Right kidney (tissue), 9 donors: ENCODE measurements around the gene UROS.

Experiments
- DNase-seq: peaks from one replicate; pipeline ENCODE4 v3.0.0-alpha.2; 2016
- long read RNA-seq, 8 donors: transcript quantifications; one replicate each; lab custom pipeline, GENCODE V29; 2026

UROS gene
- long read RNA-seq, donor 1, transcript UROS-204 (10 exons, 1,342 nt): major isoform, 17 of 168 reads
- long read RNA-seq, donor 1, partial matches to known transcripts: 120 of 168 reads
- long read RNA-seq, donor 1, other reads (novel, unspliced or antisense): 29 of 168 reads
- long read RNA-seq, donor 2, transcript UROS-204 (10 exons, 1,342 nt): major isoform, 5 of 9 reads
- long read RNA-seq, donor 2, partial matches to known transcripts: 0 of 9 reads
- long read RNA-seq, donor 2, other reads (novel, unspliced or antisense): 0 of 9 reads
- long read RNA-seq, donor 3, transcript UROS-204 (10 exons, 1,342 nt): major isoform, 6 of 8 reads
- long read RNA-seq, donor 3, partial matches to known transcripts: 0 of 8 reads
- long read RNA-seq, donor 3, other reads (novel, unspliced or antisense): 0 of 8 reads
- long read RNA-seq, donor 4, transcript UROS-204 (10 exons, 1,342 nt): major isoform, 13 of 15 reads
- long read RNA-seq, donor 4, partial matches to known transcripts: 0 of 15 reads
- long read RNA-seq, donor 4, other reads (novel, unspliced or antisense): 0 of 15 reads
- long read RNA-seq, donor 5, transcript UROS-204 (10 exons, 1,342 nt): major isoform, 14 of 18 reads
- long read RNA-seq, donor 5, partial matches to known transcripts: 0 of 18 reads
- long read RNA-seq, donor 5, other reads (novel, unspliced or antisense): 0 of 18 reads
- long read RNA-seq, donor 6, transcript UROS-204 (10 exons, 1,342 nt): major isoform, 11 of 12 reads
- long read RNA-seq, donor 6, partial matches to known transcripts: 0 of 12 reads
- long read RNA-seq, donor 6, other reads (novel, unspliced or antisense): 0 of 12 reads
- long read RNA-seq, donor 7, transcript UROS-209 (2 exons, 777 nt): minor isoform, 6 of 261 reads
- long read RNA-seq, donor 7, transcript UROS-204 (10 exons, 1,342 nt): major isoform, 15 of 261 reads
- long read RNA-seq, donor 7, partial matches to known transcripts: 171 of 261 reads
- long read RNA-seq, donor 7, other reads (novel, unspliced or antisense): 65 of 261 reads
- long read RNA-seq, donor 8, transcript UROS-204 (10 exons, 1,342 nt): major isoform, 13 of 158 reads
- long read RNA-seq, donor 8, partial matches to known transcripts: 95 of 158 reads
- long read RNA-seq, donor 8, other reads (novel, unspliced or antisense): 47 of 158 reads

GRCh38 chr10:125822878-125823662 lies at the start of gene UROS, which contains the start of gene BCCIP:
Gene UROS (minus strand): TSS chr10:125823258. CDS start chr10:125816499, 6,759 bp downstream.
Gene BCCIP (plus strand): TSS chr10:125823546. CDS start chr10:125823558, 12 bp downstream.
- peak; percentile 99 for DNase-seq

- DNase-seq: no peak
These were observed 48.3 kb upstream of the UROS start for GRCh38 chr10:125871338-125871737.

GRCh38 chr10:125868372-125868975 lies 45.4 kb upstream of the UROS start:
- no peak for DNase-seq

- no peak for DNase-seq
These were observed 43.5 kb upstream of the UROS start for GRCh38 chr10:125866421-125867029.

DNA sequence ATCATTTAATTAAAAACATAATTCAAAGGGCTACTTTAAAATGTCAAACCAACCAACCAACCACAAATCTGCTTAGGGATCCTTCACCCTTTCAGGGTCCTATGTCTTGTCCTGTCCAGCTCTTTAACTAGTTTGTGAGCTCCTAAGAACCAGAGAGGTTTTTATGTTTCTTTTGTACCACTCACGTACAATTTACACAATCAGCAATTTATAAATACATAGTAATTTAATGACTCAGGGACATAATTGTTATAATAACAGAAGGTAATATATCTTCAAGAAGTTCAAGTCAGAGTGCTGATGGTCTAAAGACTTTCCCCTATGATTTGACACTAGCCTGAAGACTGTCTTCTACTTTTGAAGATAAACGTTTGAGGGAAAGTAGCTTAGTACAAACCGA lies 42.1 kb upstream of the UROS start:
- no peak for DNase-seq

DNA sequence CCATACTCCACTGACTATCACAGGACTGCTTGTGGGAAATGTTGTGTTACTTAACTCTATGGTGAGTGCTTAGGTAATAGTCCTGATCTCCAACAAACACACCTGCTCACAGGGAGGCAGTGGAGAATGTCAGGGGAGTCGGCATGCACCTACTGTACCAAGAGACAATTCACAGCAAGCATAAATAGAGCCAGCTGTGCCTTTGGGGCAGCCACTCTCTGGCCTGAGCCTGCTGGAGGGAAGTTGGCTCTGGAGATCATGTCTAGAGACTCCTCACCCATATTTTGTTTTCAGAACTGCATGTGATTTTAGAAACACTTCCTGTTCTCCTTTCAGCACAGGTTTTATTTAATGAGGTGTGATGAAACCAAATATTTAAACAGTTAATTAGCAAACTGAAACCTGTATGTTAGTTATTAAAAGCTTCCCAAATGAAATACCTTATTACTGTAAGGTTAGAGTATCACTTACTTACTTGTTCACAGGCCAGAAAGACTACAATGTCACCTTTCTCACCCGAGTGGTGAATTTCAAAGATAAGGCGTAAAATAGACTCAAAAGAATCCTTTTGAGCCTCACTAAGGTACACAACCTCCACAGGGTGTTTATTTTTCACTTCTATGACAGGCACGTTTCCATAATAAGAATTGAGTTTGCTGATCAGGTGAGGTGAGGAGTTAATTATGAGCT lies 36.2 kb upstream of the UROS start:
- DNase-seq: no peak

DNA sequence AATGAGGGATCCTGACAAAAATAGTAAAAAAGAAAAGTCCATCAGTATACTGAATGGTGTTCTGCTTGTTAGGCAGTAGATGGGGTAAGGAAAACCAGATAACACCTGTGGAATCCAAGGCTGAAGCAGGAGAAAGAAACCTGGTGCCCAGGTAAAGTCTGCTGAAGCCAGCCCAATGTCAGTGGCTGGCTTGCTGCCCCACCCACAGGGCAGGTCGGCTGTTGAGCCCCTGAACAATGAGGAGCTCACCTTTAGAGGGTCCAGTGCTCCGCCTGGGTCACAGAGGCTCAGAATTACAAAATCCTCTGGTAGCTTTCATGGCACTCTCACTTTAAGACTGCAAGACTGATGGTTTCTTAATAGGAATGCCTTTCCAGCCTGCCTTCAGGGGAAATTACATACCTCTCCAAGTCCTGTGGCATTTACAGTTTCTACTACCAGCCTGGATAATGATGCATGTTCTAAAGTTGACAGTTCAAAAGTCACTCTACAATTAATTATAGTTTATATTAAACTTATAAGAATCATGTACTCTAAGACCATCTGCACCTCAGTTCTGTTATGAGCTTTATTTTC lies 34.2 kb upstream of the UROS start:
- no peak for DNase-seq

GRCh38 chr10:125852487-125852886 lies 29.4 kb upstream of the UROS start:
- DNase-seq: no peak

DNA sequence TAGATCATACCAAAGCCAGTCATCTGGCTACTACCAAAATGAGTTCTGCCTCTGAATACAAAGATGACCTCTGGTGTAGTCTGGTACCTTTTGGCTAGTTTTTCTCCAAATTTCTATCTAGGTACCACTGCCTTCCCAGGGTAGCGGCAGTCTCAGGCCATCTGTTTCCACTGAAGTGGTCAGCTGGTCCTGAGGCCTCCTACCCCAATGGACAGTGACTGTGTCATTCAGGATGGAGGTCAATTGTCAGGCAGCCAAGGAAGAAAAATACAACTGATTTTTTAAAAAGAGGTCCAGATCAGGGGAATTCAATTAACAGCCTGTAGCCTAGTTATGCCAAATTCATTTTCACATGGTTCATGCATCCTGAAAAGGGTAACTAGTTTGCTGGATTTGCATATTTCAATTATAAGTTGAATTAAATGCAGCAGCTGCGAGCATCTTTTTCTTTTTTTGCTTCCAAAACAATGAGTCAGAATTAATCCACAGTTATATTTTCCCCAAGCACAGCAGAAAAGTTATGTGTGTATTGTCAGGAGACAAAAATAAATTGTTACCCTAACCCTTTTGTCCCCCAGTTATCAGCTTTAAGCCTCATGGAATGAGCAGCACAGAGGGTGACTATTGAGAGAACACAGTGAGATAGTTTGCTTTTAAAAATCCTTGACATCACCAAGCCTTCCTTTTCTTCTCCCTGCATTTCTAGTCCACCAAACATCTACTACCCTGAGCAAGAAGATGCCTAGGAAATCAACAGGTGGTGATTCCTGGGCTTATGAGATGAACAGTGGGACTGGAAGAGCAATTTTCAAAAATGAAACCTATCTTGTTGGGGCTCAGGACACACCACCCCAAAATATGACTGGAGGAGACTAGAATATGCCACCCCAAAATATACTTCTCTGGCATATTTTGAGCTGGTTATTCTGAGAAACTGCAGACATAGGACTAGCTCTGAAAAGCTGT lies 28.0 kb upstream of the UROS start:
- DNase-seq: no peak

DNA sequence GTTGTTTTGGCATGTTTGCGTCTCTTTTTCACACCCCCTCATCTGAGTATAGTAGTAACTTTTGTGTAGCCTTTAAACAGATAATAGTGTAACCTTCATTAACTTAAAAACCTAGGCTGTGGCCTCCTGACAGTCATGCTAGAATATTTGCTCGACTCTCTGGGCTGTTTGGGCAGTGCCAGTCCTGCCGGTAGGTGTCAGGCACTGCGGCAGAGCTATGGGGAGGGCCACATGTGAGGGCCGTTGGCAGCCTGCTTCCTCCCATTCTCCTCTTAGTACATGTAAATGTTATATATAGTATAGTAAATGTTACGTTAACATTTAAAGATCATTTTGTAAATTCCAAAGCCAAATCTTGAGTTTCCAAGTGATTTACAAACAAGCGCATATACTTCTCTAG lies 26.4 kb upstream of the UROS start:
- no peak for DNase-seq

DNA sequence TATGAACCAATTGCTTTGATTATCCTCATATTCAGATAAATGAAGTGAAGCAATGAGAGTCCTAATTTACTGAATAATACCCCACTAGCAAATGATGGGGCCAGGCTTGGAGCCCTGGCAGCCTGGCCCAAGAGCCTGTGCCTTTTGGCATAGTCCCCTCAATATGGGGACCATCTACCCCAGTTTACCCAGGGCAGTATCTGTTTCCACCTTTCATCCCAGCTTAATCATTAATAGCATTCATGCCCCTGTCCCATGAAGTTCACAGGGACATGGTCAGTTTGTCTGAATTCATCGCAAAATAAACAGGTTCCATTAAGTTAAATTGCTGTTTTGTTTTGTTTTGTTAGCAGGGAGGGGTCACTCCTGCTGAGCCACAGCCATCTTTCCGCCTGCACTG lies 25.8 kb upstream of the UROS start:
- no peak for DNase-seq

- no peak for DNase-seq
These were observed 25.3 kb upstream of the UROS start for GRCh38 chr10:125848371-125848770.

GRCh38 chr10:125846894-125847293 lies 23.8 kb upstream of the UROS start:
- DNase-seq: no peak

GRCh38 chr10:125845617-125846016 lies 22.6 kb upstream of the UROS start:
- DNase-seq: no peak

DNA sequence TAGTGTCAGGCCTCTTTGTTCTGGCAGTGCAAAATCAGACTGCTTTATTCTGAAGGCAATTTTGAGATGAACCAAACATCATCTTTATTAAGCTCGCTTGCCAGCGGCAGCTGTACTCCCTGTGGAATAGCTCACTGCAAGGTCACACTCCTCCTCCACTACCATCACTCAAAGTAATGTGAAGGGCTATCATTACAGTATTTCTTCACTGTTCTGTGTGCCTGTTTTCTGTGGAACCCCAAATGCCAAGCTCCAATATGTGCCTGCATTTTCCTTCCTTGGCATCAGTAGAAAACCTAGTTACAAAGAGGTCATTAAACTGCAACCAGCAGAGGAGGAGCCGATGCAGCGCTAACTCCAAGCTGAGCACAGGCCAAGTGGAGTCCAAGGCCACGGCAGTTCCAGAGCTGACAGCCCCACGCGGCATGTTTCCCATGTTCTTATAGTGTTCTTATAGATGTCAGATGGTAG lies 21.7 kb upstream of the UROS start:
- DNase-seq: no peak

DNA sequence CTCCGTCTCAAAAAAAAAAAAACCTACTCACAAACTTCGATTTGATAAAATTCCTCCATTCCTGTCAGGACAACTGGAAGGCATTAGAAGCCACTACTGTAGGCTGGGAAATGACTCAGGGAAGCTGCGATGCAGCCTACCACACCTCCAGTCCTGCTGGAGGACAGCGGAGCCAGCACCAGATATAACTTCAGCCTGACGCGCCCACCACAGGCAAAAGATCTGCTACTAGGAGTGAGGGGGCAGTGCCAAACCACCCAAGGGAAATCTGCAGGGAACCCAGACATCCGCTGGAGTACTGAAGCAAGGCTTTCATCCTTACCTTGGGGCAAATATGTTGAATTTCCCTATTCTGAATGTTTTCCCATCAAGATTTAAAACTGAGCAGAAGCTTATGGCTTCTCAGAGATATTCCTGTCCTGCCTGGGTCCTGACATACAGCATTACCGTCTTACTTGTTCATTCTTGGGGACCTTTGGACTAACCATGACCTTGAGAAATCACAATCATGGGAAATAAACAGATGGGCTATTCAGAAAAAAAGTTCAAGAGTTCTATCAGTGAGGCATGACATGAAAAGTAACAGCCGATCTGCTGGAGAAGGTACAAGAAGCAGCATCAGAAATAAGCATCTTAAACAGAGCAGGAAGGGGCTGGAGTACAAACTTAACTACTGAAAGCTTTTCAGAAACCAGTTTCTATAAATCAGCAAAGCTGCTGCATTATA lies 20.7 kb upstream of the UROS start:
- DNase-seq: no peak

DNA sequence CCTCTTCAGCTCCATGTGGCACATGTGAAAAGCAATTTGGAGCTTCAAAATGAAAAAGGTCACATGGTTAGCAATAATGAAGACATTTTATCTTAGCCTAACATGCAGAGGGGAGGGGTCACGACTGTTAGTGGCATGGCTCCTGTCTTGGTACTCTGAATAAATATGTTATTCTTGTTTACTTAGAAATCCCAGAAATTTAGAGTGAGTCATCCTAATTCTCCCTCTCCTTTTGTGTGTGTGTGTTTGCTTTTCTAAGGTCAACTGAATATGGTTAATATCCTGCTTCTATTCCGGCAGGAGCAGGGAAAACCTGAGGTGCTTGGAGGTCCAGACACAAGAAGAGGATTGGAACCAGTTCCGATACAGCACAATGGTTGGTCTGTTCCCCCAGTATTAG lies 17.9 kb upstream of the UROS start:
- DNase-seq: no peak

- DNase-seq: no peak
These were observed 17.3 kb upstream of the UROS start for GRCh38 chr10:125840406-125840805.
